ENCODE results near the gene ZFP1.
"Not testable (repeated sequence)": the region's sequence is repeated elsewhere in the genome, so short reads cannot be mapped to it uniquely, and the experiment has no call there.

Gene ZFP1

DNA sequence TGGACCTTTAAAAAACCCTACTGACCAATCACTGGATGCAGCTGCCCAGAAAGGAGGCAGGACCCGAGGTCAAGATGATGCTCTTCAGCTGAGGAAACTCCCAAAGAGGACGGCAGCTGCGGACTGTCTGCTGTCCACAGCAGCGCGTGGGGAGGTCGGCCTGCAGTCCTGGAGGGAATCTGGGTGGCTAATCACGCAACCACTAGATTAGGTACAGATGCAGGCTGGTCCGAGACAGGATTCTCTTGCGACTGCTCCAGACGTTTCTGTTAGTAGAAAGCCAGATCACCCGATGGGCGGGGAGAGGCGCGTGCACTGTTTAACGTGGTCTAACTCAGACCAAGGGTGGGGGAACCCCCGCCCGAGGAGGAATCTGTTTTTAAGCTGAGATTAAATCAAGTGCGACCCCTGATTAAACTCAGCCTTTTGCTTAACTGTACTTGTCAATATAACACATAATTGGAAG, 49.8 kb downstream of the ZFP1 start:
- Histone ChIP-seq H3K4me1 (ENCODE audit: insufficient read depth, low read length) (no peaks in the 10 kb centered on the region), H3K27ac (ENCODE audit: low read length) (no peak overlapping the region), H3K4me3 (ENCODE audit: low read length) (no peak overlapping the region), H3K36me3 (ENCODE audit: insufficient read depth, low read depth, low read length) (no peaks in the 10 kb centered on the region), H3K9ac (ENCODE audit: low read depth, low read length) (no peak overlapping the region), H3K27me3 (ENCODE audit: insufficient read depth, low read length) (no peaks in the 10 kb centered on the region), H3K9me3 (ENCODE audit: insufficient read depth, low read depth, low read length) (no peaks in the 10 kb centered on the region)

DNA sequence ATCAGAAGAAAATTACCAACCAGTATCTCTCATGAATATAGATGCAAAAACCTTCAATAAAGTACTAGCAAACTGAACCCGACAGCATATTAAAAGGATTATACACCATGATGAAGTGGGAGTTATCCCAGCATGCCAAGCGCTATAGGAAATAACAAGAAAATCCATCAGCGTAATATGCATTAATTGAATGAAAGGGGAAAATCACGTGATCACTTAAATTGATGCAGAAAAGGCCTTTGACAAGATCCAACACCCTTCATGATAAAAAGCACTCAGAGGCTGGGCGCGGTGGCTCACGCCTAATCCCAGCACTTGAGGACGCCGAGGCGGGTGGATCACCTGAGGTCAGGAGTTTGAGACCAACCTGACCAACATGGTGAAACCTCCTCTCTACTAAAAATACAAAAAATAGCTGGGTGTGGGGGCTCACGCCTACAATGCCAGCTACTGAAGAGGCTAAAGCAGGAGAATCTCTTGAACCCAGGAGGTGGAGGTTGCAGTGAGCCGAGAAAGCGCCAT, 53.8 kb downstream of the ZFP1 start:
- Histone ChIP-seq H3K27ac (ENCODE audit: low read length) (no peak overlapping the region), H3K9ac (ENCODE audit: low read depth, low read length) (no peak overlapping the region), H3K4me1 (ENCODE audit: insufficient read depth, low read length) (no peaks in the 10 kb centered on the region), H3K4me3 (ENCODE audit: low read length) (no peak overlapping the region), H3K36me3 (ENCODE audit: insufficient read depth, low read depth, low read length) (no peaks in the 10 kb centered on the region), H3K9me3 (ENCODE audit: insufficient read depth, low read depth, low read length) (no peaks in the 10 kb centered on the region), H3K27me3 (ENCODE audit: insufficient read depth, low read length) (no peaks in the 10 kb centered on the region)

DNA sequence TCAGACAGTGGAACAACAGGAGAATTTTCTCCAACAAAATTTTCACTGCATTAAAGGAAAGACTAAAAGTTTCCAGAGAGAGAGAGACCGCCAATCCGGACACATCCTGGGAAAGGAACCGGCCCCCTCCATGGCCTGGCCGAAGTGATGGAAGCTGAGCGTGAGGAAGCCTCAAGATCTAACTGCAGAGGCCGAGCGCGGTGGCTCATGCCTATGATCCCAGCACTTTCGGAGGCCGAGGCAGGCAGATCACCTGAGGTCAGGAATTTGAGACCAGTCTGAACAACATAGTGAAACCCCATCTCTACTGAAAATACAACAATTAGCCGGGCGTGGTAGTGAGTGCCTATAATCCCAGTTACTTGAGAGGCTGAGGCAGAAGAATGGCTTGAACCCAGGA, 54.8 kb downstream of the ZFP1 start:
- H3K4me1 ChIP-seq (ENCODE audit: insufficient read depth, low read length), result no peaks in the 10 kb centered on the region
- no peaks in the 10 kb centered on the region for H3K9me3 ChIP-seq (ENCODE audit: insufficient read depth, low read depth, low read length)
- H3K36me3 ChIP-seq (ENCODE audit: insufficient read depth, low read depth, low read length), result no peaks in the 10 kb centered on the region
- no peaks in the 10 kb centered on the region for H3K27me3 ChIP-seq (ENCODE audit: insufficient read depth, low read length)
- H3K4me3 ChIP-seq (ENCODE audit: low read length), result no peak overlapping the region
- H3K9ac ChIP-seq (ENCODE audit: low read depth, low read length), result no peak overlapping the region
- no peak overlapping the region for H3K27ac ChIP-seq (ENCODE audit: low read length)

DNA sequence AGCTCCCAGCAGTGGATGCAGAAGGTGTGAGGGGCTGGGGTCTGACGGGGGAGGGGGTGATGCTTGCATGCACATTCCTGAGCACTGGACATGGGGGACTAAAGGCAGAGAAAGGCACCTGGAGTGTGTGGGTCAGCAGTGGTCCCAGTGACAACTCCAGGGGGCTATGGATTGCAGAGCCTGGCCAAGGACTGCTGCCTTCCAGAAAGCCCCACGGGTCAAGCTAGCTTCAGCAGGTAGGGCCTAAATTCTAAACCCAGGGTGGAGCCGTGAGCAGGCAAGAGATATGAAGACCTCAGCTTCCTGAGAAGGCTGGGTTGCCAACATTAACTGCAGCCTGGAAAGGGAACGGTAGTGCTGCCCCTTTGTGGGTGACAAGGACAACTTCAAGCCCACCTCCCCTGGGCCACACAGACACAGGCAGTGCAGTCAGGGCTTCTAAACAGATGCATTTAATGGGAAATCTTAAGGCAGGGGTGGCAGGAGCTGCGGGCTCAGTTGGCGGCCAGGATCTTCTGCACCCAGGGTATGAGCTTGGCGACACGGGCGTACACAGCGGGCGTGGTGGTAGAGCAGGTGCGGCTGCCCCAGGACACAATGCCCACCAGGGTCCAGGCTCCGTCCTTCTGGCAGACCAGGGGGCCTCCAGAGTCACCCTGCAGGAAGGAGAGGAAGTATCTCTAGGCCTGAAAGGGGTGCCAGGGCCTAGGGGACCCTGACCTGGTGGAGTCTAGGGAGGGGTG, 55.5 kb downstream of the ZFP1 start:
- no peaks in the 10 kb centered on the region for H3K27me3 ChIP-seq (ENCODE audit: insufficient read depth, low read length)
- no peaks in the 10 kb centered on the region for H3K4me1 ChIP-seq (ENCODE audit: insufficient read depth, low read length)

DNA sequence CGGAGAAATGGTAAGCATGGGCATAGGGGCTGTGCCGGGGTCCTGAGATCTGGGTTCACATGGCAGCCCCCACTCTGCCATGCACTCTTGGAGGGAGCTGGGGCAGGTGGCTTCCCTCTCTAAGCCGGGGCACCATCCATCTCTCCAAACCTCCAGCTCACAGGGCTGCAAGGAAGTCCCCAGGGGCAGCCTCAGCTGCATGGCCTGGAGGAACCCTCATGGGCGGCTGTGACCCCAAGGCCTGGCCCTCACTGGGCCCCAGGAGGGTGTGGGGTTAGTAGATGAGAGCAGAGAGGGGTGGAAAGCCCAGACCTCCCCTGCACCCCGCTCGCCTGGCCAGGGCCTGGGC, 56.1 kb downstream of the ZFP1 start:
- Histone ChIP-seq H3K27me3 (ENCODE audit: insufficient read depth, low read length) (no peaks in the 10 kb centered on the region), H3K27ac (ENCODE audit: low read length) (no peak overlapping the region), H3K9ac (ENCODE audit: low read depth, low read length) (no peak overlapping the region), H3K36me3 (ENCODE audit: insufficient read depth, low read depth, low read length) (no peaks in the 10 kb centered on the region), H3K4me1 (ENCODE audit: insufficient read depth, low read length) (no peaks in the 10 kb centered on the region), H3K4me3 (ENCODE audit: low read length) (no peak overlapping the region), H3K9me3 (ENCODE audit: insufficient read depth, low read depth, low read length) (no peaks in the 10 kb centered on the region)

More for the DNA sequence above, 55.5 kb downstream of the ZFP1 start:
- H3K9me3 ChIP-seq (ENCODE audit: insufficient read depth, low read depth, low read length), result no peaks in the 10 kb centered on the region
- no peak overlapping the region for H3K9ac ChIP-seq (ENCODE audit: low read depth, low read length)
- H3K4me3 ChIP-seq (ENCODE audit: low read length), result no peak overlapping the region
- no peaks in the 10 kb centered on the region for H3K36me3 ChIP-seq (ENCODE audit: insufficient read depth, low read depth, low read length)
- no peak overlapping the region for H3K27ac ChIP-seq (ENCODE audit: low read length)

DNA sequence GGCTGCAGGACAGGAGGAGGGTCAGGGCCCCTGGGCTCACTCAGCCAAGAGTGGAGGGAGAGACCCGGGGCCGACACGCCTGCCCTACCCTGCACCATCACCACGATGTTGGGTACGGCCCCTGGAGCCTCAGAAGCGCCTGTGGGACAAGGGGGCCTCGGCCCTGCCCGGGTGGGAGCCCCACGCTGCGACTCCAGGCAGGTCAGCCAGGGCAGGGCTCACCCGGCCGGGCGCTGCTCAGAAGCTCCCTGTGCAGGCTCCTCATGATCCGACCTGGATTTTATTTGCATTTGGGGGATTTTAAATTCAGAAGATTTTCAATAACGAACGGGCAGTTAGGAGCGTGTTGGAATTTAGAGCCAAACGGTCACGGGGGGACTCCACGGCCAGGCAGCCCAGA, 56.6 kb downstream of the ZFP1 start:
- H3K9ac ChIP-seq (ENCODE audit: low read depth, low read length); H3K27ac ChIP-seq (ENCODE audit: low read length); H3K4me3 ChIP-seq (ENCODE audit: low read length); H3K36me3 ChIP-seq (ENCODE audit: insufficient read depth, low read depth, low read length); H3K4me1 ChIP-seq (ENCODE audit: insufficient read depth, low read length); H3K9me3 ChIP-seq (ENCODE audit: insufficient read depth, low read depth, low read length); H3K27me3 ChIP-seq (ENCODE audit: insufficient read depth, low read length): not testable (repeated sequence)

DNA sequence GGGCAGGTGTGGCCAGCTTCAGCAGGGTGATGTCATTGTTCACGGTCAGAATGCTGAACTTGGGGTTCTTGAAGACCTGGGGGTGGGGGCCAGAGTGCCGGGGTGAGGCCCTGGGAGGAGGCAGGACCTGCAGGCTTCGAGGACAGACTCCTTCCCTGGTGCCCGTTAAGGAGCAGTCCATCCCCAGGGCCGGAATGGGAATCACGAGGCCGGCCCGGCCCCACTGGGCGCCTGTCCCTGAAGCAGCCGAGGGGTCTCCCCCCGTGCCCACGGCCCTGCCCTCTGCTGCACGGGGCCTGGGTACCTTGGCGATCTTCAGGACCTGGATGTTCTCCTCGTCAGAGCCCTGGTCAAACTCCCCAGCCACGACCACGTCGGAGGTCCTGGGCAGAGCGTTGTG, 57.1 kb downstream of the ZFP1 start:
- not testable (repeated sequence) for H3K27ac ChIP-seq (ENCODE audit: low read length); H3K9me3 ChIP-seq (ENCODE audit: insufficient read depth, low read depth, low read length); H3K4me1 ChIP-seq (ENCODE audit: insufficient read depth, low read length); H3K27me3 ChIP-seq (ENCODE audit: insufficient read depth, low read length); H3K36me3 ChIP-seq (ENCODE audit: insufficient read depth, low read depth, low read length); H3K4me3 ChIP-seq (ENCODE audit: low read length); H3K9ac ChIP-seq (ENCODE audit: low read depth, low read length)

DNA sequence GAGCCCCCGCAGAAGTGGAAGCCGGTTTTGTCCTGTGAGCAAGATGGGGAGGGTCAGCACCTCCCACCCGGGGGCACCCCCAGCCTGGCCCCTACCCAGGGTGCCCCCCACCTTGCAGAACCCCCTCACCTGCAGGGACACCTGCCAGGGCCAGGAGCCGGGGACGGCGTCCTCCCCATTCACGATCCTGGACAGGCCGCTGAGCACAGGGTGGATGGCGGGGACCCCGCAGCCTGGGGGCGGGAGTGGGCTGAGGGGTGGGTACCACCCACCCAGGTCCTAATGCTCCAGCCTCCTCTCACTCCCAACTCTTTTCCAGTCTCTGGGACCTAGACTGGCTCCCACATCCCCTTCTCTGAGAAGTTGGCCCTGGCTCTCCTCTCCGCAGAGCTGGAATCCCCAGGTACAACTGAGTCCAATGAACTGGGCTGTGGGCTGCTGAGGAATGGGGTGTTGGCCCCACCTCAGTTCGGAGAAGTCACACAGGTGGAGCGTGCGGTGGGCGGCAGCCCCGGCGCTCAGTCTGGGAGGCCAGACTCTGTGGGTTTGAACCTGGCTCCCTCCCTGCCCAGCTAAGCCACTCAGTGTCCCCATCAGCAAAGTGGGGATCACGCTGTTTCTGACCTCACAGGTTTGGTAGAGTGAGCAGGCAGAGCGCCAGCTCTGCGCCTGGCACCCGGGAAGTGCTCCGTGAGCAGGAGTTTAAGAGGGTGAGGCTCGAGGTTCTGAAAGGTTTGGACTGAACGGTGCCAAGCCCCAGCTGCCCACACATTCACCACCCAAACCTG, 57.8 kb downstream of the ZFP1 start:
- not testable (repeated sequence) for H3K27me3 ChIP-seq (ENCODE audit: insufficient read depth, low read length); H3K9ac ChIP-seq (ENCODE audit: low read depth, low read length); H3K4me3 ChIP-seq (ENCODE audit: low read length)

DNA sequence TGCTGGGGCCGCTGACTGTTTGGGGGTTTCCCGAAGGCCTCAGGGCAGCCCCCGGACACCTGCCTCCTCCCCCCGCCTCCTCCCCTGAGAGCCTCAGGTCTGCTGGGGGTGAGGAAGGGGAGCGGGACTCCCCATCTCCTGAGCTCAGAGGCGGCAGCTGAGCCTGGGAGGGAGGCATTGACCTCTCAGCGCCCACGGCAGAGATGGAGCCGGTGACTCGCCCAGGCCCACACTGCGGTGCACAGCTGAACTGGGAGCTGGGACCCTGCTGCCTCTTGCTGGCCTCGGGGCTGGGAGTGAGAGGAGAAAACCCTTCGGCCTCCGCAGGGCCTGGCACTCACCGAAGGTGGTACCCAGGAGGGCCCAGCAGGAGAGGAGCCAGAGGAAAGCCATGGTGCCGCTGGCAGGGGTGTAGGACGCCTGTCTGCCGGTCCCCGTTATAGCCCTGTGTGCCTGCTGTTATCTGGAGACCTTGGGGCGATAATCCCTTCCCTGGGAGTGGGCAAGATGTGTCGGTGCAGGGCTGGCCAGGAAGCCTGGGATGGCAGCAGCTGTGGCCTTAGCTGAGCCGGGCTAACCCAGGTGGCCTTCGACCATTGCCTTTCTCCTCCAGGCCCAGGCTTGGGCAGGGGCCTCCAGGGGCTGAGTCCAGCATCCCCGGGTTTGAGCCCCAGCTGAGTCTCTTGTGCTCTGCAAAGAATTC, 58.6 kb downstream of the ZFP1 start, which contains the start of gene CTRB2:
CTRB2 (minus strand) TSS at position 413 of the 703 bp plus-strand sequence; CDS start at position 393, 20 bp downstream.
- no peaks in the 10 kb centered on the region for H3K4me1 ChIP-seq (ENCODE audit: insufficient read depth, low read length)
- no peak within 1 kb of the TSS for H3K4me3 ChIP-seq (ENCODE audit: low read length)
- no peaks in the 10 kb centered on the region for H3K36me3 ChIP-seq (ENCODE audit: insufficient read depth, low read depth, low read length)
- no peaks in the 10 kb centered on the region for H3K27me3 ChIP-seq (ENCODE audit: insufficient read depth, low read length)
- H3K9ac ChIP-seq (ENCODE audit: low read depth, low read length), result no peak within 1 kb of the TSS
- H3K27ac ChIP-seq (ENCODE audit: low read length), result no peak within 1 kb of the TSS
- H3K9me3 ChIP-seq (ENCODE audit: insufficient read depth, low read depth, low read length), result no peaks in the 10 kb centered on the region

More for the DNA sequence above, 57.8 kb downstream of the ZFP1 start:
- not testable (repeated sequence) for H3K27ac ChIP-seq (ENCODE audit: low read length); H3K4me1 ChIP-seq (ENCODE audit: insufficient read depth, low read length); H3K9me3 ChIP-seq (ENCODE audit: insufficient read depth, low read depth, low read length); H3K36me3 ChIP-seq (ENCODE audit: insufficient read depth, low read depth, low read length)

DNA sequence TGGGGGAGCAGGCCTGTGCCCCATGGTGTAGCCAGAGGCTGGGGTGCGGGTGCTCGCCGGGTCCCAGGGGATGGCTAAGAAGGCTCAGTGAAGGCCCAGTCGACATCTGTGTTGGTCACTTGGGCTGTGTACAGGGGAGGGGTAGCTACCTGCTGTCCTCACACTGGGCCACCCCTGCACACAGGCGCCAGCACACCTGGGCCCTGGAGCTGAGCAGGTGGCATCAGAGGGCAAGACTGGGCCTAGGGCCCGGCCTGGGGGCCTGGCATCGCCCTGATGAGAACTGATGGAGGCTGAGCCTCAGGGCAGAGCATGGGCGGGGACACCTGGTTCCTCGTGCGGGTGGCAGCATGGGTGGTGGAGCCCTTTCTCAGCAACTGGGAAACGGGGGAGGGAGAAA, 59.5 kb downstream of the ZFP1 start:
- no peak overlapping the region for H3K4me3 ChIP-seq (ENCODE audit: low read length)
- no peaks in the 10 kb centered on the region for H3K4me1 ChIP-seq (ENCODE audit: insufficient read depth, low read length)
- no peak overlapping the region for H3K9ac ChIP-seq (ENCODE audit: low read depth, low read length)
- no peaks in the 10 kb centered on the region for H3K9me3 ChIP-seq (ENCODE audit: insufficient read depth, low read depth, low read length)
- H3K27ac ChIP-seq (ENCODE audit: low read length), result no peak overlapping the region
- no peaks in the 10 kb centered on the region for H3K36me3 ChIP-seq (ENCODE audit: insufficient read depth, low read depth, low read length)
- H3K27me3 ChIP-seq (ENCODE audit: insufficient read depth, low read length), result no peaks in the 10 kb centered on the region

DNA sequence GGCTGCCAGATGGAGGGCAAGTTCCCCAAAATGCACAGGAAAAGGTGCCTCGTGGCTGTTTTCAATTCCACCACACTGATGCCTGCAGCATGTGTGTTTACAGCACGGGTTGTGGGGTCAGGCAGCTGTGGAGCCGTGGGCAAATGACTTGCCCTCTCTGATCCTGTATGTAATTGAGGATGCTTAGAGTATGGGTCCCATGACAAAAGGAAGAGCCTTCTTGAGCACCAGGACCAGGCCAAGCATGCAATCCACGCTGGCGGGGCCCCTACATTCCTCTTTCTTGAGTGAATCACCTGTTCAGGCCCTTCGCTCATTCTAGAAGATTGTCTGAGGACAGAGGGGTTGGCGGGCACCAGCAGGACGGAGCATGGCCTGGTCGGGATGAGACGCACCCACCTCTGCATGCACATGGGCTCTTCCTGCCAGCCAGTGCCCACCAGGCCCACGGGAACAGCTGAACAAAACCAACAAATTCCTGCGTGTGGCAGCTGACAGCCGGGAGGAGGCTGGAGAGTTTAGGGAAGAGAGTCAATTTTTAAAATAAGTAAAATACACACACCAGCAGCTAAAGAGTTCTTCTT, 60.0 kb downstream of the ZFP1 start:
- Histone ChIP-seq H3K27ac (ENCODE audit: low read length) (no peak overlapping the region), H3K27me3 (ENCODE audit: insufficient read depth, low read length) (no peaks in the 10 kb centered on the region), H3K4me1 (ENCODE audit: insufficient read depth, low read length) (no peaks in the 10 kb centered on the region), H3K9me3 (ENCODE audit: insufficient read depth, low read depth, low read length) (no peaks in the 10 kb centered on the region), H3K9ac (ENCODE audit: low read depth, low read length) (no peak overlapping the region), H3K4me3 (ENCODE audit: low read length) (no peak overlapping the region), H3K36me3 (ENCODE audit: insufficient read depth, low read depth, low read length) (no peaks in the 10 kb centered on the region)

Data from iPS-20b (cell line).